ENCODE data around the gene DNM1.

The DNM1 gene

DNA sequence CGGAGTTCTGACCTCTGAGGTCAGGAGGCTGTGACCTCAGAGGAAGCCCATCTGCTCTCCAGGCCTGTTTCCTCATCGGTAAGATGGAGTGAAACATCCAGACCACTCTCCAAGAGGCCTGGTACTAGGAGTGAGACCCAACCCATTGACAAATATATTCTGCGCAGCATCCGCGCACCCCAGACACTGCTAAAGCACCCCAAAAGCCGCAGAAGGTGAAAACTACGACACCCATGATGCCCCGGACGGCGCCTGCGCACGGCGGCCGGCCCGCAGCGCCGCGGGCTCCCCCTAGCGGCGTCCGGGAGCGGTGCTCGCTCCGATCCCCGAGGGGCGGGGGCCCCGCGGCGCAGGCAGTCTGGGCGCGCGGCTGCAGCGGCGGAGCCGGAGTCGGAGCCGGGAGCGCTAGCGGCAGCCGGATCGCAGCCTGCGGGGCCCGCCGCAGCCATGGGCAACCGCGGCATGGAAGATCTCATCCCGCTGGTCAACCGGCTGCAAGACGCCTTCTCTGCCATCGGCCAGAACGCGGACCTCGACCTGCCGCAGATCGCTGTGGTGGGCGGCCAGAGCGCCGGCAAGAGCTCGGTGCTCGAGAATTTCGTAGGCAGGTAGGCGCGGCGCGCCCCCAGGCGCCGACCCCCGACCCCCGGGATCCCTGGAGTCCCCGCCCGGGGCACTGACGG, at the start of gene DNM1:
Gene DNM1 (plus strand): TSS at position 356 of the 683 bp plus-strand sequence. CDS start 92 bp downstream, at position 448.
- H3K9ac ChIP-seq (ENCODE audit: insufficient read length, low read depth), result peak within 1 kb of the TSS; percentile 92
- H3K36me3 ChIP-seq (ENCODE audit: insufficient read depth, insufficient read length, low read length), result peaks cover 15% of the 10 kb centered on the region
- no peaks in the 10 kb centered on the region for H3K27me3 ChIP-seq (ENCODE audit: insufficient read depth, insufficient read length)
- peaks cover 14% of the 10 kb centered on the region for H3K4me1 ChIP-seq (ENCODE audit: insufficient read depth, insufficient read length)
- no peak for TF ChIP-seq YY1 (IDR thresholded peaks at IDR 0.05; ENCODE audit: insufficient read depth, insufficient read length)
- TF ChIP-seq SUZ12 (IDR thresholded peaks at IDR 0.05; ENCODE audit: extremely low read depth, insufficient read depth, insufficient read length), result no peak
- TF ChIP-seq ZNF274 (IDR thresholded peaks at IDR 0.05; ENCODE audit: low read depth, low read length), result no peak
- H3K9me3 ChIP-seq (ENCODE audit: insufficient read depth, low read length), result no peaks in the 10 kb centered on the region
- H3K4me3 ChIP-seq (ENCODE audit: insufficient read length, low read depth), result peak within 1 kb of the TSS; percentile 82
- no peak for DNase-seq (ENCODE audit: low read depth, low spot score)

DNA sequence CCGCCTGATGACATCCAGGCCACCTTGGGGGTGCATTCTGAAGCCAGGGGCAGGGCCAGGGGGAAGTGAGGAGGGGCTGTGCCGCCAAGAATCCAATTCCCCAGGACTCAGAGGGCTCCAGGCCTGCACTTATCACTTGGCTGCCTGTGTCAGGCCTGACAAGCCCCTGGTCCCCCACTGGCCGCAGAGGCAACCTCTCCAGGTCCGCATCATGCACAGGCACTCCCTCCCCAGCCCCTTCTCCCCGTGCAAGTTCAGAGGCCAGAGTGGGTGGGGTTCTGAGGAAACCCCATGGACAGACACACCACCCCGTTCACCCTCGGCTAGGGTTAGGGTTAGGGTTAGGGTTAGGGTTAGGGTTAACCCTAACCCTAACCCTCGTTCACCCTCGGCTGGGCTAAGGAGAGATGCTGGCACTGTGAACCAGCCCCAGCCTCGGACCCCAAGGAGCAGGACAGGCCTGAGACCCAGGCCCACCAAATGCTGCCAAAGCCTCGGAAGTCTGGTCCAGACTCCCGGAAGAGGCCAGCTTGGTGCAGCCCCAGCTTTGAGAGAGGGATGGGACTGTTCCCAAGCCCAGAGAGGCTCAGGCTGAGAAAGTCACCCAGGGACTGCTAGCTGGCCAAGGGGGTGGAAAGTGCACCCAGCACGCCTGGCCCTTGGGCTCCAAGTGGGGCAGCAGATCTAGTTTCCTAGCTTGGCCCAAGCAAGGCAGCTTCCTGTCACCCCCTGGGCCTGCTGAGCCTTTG, 49.1 kb upstream of the DNM1 start:
- Histone ChIP-seq H3K4me3 (ENCODE audit: insufficient read length, low read depth) (no peak overlapping the region), H3K27me3 (ENCODE audit: insufficient read depth, insufficient read length) (no peaks in the 10 kb centered on the region), H3K4me1 (ENCODE audit: insufficient read depth, insufficient read length) (peaks cover 29% of the 10 kb centered on the region), H3K36me3 (ENCODE audit: insufficient read depth, insufficient read length, low read length) (no peaks in the 10 kb centered on the region), H3K9me3 (ENCODE audit: insufficient read depth, low read length) (no peaks in the 10 kb centered on the region), H3K9ac (ENCODE audit: insufficient read length, low read depth) (peak overlapping the region; percentile 50)
- DNase-seq (ENCODE audit: low read depth, low spot score), result no peak
- TF ChIP-seq ZNF274 (IDR thresholded peaks at IDR 0.05; ENCODE audit: low read depth, low read length), result no peak
- TF ChIP-seq YY1 (IDR thresholded peaks at IDR 0.05; ENCODE audit: insufficient read depth, insufficient read length), result no peak
- no peak for TF ChIP-seq SUZ12 (IDR thresholded peaks at IDR 0.05; ENCODE audit: extremely low read depth, insufficient read depth, insufficient read length)

DNA sequence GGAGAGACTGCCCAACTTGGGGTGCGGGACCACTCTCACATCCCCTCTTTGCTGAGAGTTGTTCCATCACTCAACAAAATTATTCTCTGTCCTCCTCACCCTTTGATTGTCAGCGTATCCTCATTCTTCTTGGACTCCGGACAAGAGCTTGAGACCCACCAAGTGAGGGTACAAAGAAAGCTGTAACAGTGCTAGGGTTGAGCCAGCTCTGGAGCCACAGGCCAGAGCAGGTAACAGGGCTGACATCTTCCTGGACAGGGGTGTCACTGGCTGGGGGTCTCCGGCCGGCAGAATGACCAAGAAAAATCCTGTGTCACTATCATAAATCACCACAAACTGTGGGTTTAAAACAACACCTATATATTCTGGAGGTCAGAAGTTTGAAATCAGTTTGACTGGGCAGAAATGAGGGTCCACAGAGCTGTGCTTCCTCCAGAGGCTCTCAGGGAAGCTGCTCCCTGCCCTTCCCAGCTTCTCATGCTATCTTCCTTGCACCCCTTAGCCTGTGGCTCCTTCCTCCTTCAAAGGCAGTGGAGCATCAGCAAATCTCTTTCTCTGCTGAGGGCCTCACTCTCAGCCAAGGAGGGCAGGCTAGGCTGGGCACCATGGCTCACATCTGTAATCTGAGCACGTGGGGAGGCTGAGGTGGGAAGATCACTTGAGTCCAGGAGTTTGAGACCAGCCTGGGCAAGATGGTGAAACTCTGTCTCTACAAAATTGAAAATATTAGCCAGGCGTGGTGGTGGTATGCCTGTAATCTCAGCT, 47.3 kb upstream of the DNM1 start:
- no peak overlapping the region for H3K4me3 ChIP-seq (ENCODE audit: insufficient read length, low read depth)
- no peak for TF ChIP-seq ZNF274 (IDR thresholded peaks at IDR 0.05; ENCODE audit: low read depth, low read length)
- TF ChIP-seq SUZ12 (IDR thresholded peaks at IDR 0.05; ENCODE audit: extremely low read depth, insufficient read depth, insufficient read length), result no peak
- no peak for TF ChIP-seq YY1 (IDR thresholded peaks at IDR 0.05; ENCODE audit: insufficient read depth, insufficient read length)
- no peaks in the 10 kb centered on the region for H3K27me3 ChIP-seq (ENCODE audit: insufficient read depth, insufficient read length)
- H3K9ac ChIP-seq (ENCODE audit: insufficient read length, low read depth), result no peak overlapping the region
- H3K9me3 ChIP-seq (ENCODE audit: insufficient read depth, low read length), result no peaks in the 10 kb centered on the region
- no peaks in the 10 kb centered on the region for H3K36me3 ChIP-seq (ENCODE audit: insufficient read depth, insufficient read length, low read length)
- peaks cover 21% of the 10 kb centered on the region for H3K4me1 ChIP-seq (ENCODE audit: insufficient read depth, insufficient read length)
- DNase-seq (ENCODE audit: low read depth, low spot score), result no peak

DNA sequence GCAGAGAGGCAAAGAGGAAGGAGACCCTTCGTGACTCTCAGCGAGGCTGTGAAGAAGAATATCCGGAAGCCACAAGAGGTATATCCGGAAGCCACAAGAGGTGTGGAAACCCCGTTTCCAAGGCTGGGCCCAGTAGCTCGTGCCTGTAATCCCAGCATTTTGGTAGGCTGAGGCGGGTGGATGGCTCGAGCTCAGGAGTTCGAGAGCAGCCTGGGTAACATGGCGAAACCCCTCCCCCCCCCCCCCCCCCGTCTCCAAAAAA, 43.7 kb upstream of the DNM1 start:
- peak overlapping the region; percentile 85 for H3K9ac ChIP-seq (ENCODE audit: insufficient read length, low read depth)
- DNase-seq (ENCODE audit: low read depth, low spot score), result no peak

DNA sequence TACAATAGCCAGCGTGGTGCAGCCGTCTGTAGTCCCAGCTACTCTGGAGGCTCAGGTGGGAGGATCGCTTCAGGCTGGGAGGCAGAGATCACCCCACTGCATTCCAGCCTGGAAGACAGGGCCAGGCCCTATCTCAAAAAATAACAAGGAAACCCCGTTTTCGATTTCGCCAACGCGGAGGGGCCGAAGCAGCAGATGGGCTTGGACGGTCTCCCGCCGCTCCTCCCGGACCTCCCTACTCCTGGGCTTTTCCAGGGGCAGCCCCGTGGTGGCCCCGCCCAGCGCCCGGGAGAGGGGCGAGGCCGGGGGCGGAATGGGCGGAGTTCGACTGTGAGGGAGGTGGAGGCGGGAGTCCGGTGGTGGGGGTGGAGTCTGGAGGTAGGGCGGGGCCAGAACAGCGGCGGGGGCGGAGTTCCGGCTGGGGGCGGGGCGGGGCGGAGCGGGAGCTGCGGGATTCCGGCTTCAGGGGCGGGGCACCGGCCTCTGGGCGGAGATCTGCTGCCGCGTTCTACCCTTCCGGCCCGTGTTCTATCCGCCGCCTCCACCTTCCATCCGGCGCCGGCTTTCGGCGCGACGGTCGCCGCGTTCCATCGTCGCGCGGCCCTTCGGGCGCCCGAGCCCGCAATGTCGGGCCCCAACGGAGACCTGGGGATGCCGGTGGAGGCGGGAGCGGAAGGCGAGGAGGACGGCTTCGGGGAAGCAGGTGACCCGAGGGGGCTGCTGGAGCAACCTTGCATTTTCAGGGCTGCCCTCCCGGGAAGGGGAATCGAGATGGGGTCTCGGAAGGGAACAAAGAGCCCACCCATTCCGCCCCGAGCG, 43.2 kb upstream of the DNM1 start, which contains the start of gene BBLN:
Gene BBLN (plus strand): TSS at position 482 of the 819 bp plus-strand sequence. CDS start 143 bp downstream, at position 625.
- Histone ChIP-seq H3K9ac (ENCODE audit: insufficient read length, low read depth) (peak within 1 kb of the TSS; percentile 97), H3K4me3 (ENCODE audit: insufficient read length, low read depth) (peak within 1 kb of the TSS; percentile 87), H3K9me3 (ENCODE audit: insufficient read depth, low read length) (no peaks in the 10 kb centered on the region), H3K4me1 (ENCODE audit: insufficient read depth, insufficient read length) (peaks cover 7% of the 10 kb centered on the region), H3K36me3 (ENCODE audit: insufficient read depth, insufficient read length, low read length) (peaks cover 33% of the 10 kb centered on the region), H3K27me3 (ENCODE audit: insufficient read depth, insufficient read length) (no peaks in the 10 kb centered on the region)
- DNase-seq (ENCODE audit: low read depth, low spot score), result peak; percentile 94
- TF ChIP-seq SUZ12 (IDR thresholded peaks at IDR 0.05; ENCODE audit: extremely low read depth, insufficient read depth, insufficient read length) (no peak), ZNF274 (IDR thresholded peaks at IDR 0.05; ENCODE audit: low read depth, low read length) (no peak), YY1 (IDR thresholded peaks at IDR 0.05; ENCODE audit: insufficient read depth, insufficient read length) (no peak)

More for the DNA sequence above, 43.7 kb upstream of the DNM1 start:
- Histone ChIP-seq H3K4me1 (ENCODE audit: insufficient read depth, insufficient read length) (peaks cover 8% of the 10 kb centered on the region), H3K27me3 (ENCODE audit: insufficient read depth, insufficient read length) (no peaks in the 10 kb centered on the region), H3K4me3 (ENCODE audit: insufficient read length, low read depth) (peak overlapping the region; percentile 29), H3K9me3 (ENCODE audit: insufficient read depth, low read length) (no peaks in the 10 kb centered on the region), H3K36me3 (ENCODE audit: insufficient read depth, insufficient read length, low read length) (peaks cover 27% of the 10 kb centered on the region)
- TF ChIP-seq SUZ12 (IDR thresholded peaks at IDR 0.05; ENCODE audit: extremely low read depth, insufficient read depth, insufficient read length) (no peak), ZNF274 (IDR thresholded peaks at IDR 0.05; ENCODE audit: low read depth, low read length) (no peak)

DNA sequence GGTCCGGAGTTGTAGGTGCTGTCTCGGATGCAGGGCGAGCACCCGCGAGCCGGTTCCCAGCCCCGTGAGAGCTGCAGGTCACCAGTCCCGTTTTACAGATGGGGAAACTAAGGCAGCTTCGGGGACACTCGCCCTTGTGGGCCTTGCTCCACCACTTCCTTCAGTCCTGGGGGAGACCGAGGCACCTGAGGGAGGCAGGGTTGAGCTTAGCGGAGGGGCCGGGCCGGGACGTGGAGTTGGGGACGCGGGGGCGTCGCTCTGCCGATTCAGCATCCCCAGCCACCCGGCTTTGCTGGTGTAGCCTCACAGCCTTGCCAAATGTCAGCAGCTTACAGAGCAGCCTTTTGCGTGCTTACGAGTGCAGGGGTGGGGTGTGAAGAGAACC, 42.6 kb upstream of the DNM1 start:
- Histone ChIP-seq H3K9ac (ENCODE audit: insufficient read length, low read depth) (peak overlapping the region; percentile 97), H3K4me3 (ENCODE audit: insufficient read length, low read depth) (peak overlapping the region; percentile 87), H3K27me3 (ENCODE audit: insufficient read depth, insufficient read length) (no peaks in the 10 kb centered on the region), H3K9me3 (ENCODE audit: insufficient read depth, low read length) (no peaks in the 10 kb centered on the region), H3K4me1 (ENCODE audit: insufficient read depth, insufficient read length) (peaks cover 7% of the 10 kb centered on the region), H3K36me3 (ENCODE audit: insufficient read depth, insufficient read length, low read length) (peaks cover 33% of the 10 kb centered on the region)
- no peak for TF ChIP-seq SUZ12 (IDR thresholded peaks at IDR 0.05; ENCODE audit: extremely low read depth, insufficient read depth, insufficient read length)
- no peak for TF ChIP-seq ZNF274 (IDR thresholded peaks at IDR 0.05; ENCODE audit: low read depth, low read length)
- no peak for TF ChIP-seq YY1 (IDR thresholded peaks at IDR 0.05; ENCODE audit: insufficient read depth, insufficient read length)
- DNase-seq (ENCODE audit: low read depth, low spot score), result no peak
